ENCODE results near the gene ZBTB16.
A peak's percentile ranks its signal among the peaks of the same experiment; 100 is the strongest.

The ZBTB16 gene

GRCh38 chr11:114131461-114131864, 72.0 kb downstream of the ZBTB16 start:
- DNase-seq (ENCODE audit: low read depth), result no peak

DNA sequence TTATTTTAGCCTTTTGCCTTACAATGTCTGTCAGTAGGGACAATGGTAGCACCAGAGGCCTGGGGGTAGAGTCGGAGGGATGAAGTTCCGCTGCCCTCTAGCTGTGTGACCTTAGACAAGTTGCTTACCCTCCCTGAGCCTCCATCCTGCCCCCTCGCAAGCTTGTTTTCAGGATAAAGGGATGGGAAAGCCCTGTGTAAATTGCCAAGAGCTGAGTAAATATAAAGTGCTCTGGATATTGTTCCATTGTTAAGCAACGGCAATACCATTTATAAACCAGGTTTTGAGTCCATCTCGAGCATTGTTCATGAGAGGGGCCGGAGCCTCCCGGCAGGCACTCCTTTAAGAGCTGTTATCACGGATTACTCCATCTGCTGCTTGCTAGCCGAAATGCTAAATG, 72.9 kb downstream of the ZBTB16 start:
- no peak for DNase-seq (ENCODE audit: low read depth)

DNA sequence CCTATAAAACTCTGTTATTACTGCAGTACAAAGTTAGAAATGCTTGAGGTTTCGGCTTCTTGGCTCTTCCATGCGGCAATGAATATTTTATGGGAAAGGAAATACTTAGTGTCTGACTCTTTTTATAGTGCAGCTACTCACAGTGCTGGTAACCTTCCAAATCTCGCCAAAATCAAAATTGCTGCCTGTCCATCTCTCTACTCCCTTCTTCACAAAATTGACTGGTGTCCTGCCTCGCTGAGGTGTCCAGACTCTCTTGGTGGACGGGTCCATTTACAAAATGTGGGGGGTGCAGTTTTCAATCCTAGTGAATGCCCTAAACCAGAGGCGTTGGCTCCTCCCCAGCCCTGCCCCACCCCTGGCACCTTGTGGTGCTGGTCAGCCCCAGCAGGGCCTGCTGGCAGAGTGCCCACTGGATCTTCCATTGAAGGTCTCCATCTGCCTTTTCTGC, 73.5 kb downstream of the ZBTB16 start:
- DNase-seq (ENCODE audit: low read depth), result peak; percentile 10

- DNase-seq (ENCODE audit: low read depth), result no peak
These were observed 74.2 kb downstream of the ZBTB16 start for GRCh38 chr11:114133548-114134329.

DNA sequence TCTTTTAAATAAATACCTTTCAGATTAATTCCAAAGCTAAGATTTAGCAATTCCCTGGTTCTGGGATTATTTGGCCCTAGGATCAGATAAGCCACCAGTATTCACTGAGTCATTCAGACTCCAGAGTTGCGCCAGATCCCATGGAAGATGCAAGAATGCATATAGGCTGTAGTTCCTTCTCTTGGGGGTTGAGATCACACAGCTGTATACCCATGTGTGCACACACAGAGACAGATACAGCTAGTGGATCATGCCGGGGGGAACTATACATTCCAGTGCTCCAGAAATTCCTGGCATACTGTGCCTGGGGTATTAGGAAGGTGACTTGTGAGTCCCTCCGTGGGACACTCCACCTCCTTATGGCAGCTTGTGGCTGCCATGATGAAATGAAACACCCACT, 75.4 kb downstream of the ZBTB16 start:
- peak; percentile 27 for DNase-seq (ENCODE audit: low read depth)

DNA sequence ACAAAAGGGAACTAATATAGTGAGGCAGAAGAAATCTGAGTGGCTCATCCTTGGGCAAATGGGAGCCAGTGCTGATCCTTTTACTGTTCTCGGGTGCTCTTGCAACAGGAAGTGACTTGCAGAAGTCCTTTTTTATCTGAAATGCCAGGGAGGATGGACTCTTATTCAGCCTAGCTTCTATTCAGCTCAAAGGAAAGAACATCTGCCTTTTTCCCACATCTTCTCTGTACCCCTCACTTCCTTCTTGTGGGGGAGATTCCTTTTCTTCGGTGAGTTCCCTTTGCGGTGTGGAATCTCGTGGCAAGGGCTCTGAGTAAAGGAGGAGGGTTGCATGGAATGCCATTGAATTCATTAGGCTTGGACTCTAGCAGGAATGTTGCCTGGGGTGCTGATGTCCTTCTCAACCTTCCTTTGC, 76.2 kb downstream of the ZBTB16 start:
- DNase-seq (ENCODE audit: low read depth), result no peak

- DNase-seq (ENCODE audit: low read depth), result no peak
These were observed 77.5 kb downstream of the ZBTB16 start for GRCh38 chr11:114136686-114137640.

DNA sequence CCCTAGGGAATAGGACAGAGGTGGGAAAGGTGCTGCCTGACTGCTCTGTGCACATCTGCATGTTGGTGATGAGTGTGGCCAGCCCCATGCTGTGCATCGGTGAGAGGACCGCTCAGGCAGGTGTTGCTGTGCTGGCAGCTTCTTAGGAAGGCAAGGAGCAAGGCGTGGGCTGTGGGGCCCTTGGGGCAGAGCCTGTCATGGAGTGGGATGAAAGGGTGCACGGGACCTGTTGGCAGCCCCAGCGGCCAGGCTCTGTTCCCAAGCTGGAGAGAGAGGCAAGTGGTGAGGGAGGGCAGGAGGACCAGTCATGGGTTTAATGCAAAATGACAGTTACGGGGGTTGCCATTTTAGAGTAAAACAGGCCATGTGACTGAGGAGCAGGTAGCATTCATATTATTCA, 78.3 kb downstream of the ZBTB16 start:
- no peak for DNase-seq (ENCODE audit: low read depth)

DNA sequence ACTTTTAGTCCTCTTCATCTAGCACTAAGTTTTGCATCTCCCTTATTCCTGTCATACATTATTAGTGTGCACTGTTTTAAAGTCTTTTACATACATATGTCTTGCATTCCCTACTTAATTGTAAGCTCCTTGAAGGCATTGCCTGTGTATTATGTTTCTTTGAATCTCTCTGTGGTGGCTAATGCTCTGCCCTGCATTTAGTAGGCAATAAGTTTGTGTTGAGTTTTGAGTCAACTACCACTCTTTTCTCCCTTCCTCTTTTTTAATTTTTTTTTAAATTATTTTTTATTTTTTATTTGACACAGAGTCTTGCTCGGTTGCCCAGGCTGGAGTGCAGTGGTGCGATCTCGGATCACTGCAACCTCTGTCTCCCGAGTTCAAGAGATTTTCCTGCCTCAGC, 78.9 kb downstream of the ZBTB16 start:
- DNase-seq (ENCODE audit: low read depth), result no peak

- no peak for DNase-seq (ENCODE audit: low read depth)
These were observed 81.3 kb downstream of the ZBTB16 start for GRCh38 chr11:114140826-114141225.

GRCh38 chr11:114141863-114142580, 82.5 kb downstream of the ZBTB16 start:
- DNase-seq (ENCODE audit: low read depth), result no peak

DNA sequence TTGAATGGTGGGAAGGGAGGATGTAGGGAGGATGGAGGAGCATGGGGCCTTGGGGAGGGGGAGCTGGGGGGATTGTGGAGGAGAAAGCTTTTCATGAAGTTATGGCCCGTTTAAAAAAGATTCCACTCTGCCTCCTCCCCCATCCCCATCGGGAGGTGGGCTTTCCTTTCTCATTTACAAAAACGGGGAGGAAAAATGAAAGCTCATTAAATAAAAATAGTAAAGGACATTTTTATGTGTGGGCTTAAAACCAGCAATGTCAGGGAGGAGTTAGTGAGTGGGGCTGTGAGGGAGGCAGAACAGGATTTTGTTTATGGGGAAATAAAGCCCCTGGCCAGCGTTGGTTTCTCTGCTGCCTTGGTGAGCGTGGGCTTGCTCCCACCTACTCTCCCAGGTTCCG, 83.2 kb downstream of the ZBTB16 start:
- DNase-seq (ENCODE audit: low read depth), result no peak

GRCh38 chr11:114145166-114145775, 85.8 kb downstream of the ZBTB16 start:
- DNase-seq (ENCODE audit: low read depth), result no peak

DNA sequence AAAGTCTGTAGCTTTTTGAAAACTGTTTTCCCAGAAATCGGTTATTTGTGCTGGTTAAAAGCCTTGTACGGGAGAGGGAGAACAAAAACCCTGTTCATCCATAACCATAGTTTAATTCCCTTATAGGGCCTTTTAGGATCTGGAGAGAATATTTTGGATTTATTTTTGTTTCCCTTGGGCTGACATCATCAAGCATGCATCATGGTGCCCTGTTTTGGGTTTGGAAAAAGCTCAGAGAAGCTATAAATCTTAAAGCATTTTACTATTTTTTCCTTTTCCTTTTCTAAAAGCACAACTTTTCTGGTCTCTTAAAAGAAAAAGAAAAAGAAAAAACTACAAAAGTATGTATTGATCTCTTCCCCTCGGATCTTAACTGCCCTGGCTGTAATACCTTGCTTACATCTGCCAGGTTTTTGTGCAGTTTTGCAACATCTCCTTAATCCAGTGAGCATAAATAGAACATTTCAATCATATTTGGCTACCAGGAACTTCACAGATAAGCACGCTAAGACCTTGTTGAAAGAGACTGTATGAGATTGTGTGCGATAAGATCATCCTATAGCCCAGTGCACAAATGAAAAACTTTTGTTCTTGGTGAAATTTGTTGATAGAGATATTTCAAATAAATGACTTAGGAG, 88.0 kb downstream of the ZBTB16 start:
- DNase-seq (ENCODE audit: low read depth), result no peak

- no peak for DNase-seq (ENCODE audit: low read depth)
These were observed 88.5 kb downstream of the ZBTB16 start for GRCh38 chr11:114148013-114148382.

DNA sequence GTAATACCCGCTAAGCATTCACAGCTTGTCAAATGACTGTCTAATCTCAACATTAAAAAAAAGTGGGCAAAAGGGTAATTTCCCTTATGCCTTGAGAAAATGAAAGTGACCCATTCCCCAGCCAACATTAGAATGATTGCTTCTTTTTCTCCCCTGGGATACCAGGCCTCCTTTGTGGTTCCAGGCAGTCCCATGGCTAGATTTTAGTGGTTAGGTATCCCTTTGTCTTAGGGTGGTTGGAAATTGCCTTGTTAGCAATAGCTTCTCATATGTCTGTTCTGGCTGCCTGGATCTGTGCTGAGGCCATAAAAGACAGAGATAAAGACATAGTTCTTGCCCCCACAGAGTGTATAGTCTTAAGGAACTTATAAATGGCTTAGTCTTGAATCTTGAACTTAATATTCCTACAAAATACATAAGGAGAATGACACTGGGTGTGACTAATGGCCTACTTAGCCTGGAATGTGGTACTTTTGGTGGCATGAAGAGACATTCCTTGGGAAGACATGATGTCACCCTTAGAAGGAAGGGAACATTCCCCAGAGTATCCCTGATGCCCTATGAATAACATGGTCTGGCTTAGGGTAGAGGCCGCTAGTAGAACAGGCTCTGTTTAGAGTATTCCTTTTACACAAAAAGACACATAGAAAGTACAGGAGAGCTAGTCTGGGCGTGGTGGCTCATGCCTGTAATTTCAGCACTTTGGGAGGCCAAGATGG, 90.3 kb downstream of the ZBTB16 start:
- no peak for DNase-seq (ENCODE audit: low read depth)

GRCh38 chr11:114150671-114151070, 91.2 kb downstream of the ZBTB16 start:
- DNase-seq (ENCODE audit: low read depth), result no peak

GRCh38 chr11:114151631-114152030, 92.1 kb downstream of the ZBTB16 start:
- DNase-seq (ENCODE audit: low read depth), result no peak

GRCh38 chr11:114152162-114152561, 92.7 kb downstream of the ZBTB16 start:
- DNase-seq (ENCODE audit: low read depth), result no peak

- DNase-seq (ENCODE audit: low read depth), result no peak
These were observed 93.3 kb downstream of the ZBTB16 start for GRCh38 chr11:114152785-114153184.

- no peak for DNase-seq (ENCODE audit: low read depth)
These were observed 93.7 kb downstream of the ZBTB16 start for GRCh38 chr11:114153224-114153623.

Measured in ELR (cell line).